Activated gamma-delta T cell treated with anti-CD3 and anti-CD28 coated beads, Interleukin-2, amount 50 U/mL, for 16 hours (primary cell): ENCODE measurements around the gene PCGF5.

Experiments used
- DNase-seq: peaks from one replicate; pipeline ENCODE4 v3.0.0-alpha.2; 2020; ENCODE audit warnings: low read depth

The PCGF5 gene

DNA sequence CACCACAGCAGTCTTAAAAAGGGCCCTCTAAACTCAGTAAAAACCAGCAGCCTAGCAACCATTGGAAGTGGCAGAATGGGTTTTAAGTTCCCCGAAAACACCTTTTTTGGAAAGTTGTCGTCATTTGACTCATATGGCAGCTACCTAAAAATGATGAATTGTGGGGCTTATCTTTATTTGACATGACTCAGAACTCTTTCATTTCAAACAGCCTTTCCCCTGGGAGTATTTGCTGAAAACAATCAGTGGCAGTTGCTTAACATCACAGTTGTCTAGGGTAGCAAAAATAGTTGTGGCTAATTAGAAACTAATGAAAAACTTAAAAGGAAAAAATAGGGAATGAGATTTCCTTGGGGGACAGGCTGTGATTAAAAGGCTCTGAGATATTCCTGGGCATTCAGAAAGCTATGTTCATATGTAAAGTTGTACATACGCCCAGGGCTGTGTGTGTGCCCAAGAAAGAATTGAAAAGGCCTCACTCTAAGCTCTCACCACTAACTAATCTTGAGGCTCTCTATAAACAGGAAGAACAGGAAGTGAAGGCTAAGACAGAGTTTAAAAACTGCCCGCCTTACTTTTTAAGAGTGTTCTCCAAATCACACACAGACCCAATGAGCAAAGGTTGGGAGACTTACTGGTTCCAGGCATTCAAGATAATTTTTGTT is 108.0 kb downstream of the PCGF5 start:
- no peak for DNase-seq
